HEK293 (cell line): Measurements from ENCODE around the gene NPR2.

Experiments
- CTCF ChIA-PET: fragments of 350-600 bp; formaldehyde crosslinking; extraction: SDS; loops from one replicate; lab custom pipeline; 2021; ENCODE audit warnings: antibody characterized with exemption; lab: Yijun Ruan, JAX
- POLR2A ChIA-PET: fragments of 300-600 bp; formaldehyde crosslinking; extraction: SDS; loops from one replicate; lab custom pipeline; 2020; ENCODE audit warnings: antibody characterized with exemption, inconsistent platforms; lab: Yijun Ruan, JAX
- H3K27ac ChIP-seq: fragments of 200-500 bp; sonication (Bioruptor generic); 2 replicates; pipeline ENCODE4 v1.5.1; 2014; ENCODE audit warnings: low read depth, low read length, control low read depth, inconsistent platforms; ENCODE audit errors: extremely low read depth
- H3K36me3 ChIP-seq, 2 experiments: fragments of 200-500 bp in 1 of 2; sonication (Bioruptor generic) in 1 of 2; 1 replicate in 1 of 2; 2 replicates in 1 of 2; pipeline ENCODE4 v1.5.1; 2014 to 2017; ENCODE audit warnings: inconsistent platforms in 2 of 2, low read length in 2 of 2; ENCODE audit not compliant: control insufficient read depth in 2 of 2, insufficient read depth in 1 of 2
- H3K4me1 ChIP-seq: fragments of 200-500 bp; sonication (Bioruptor generic); 2 replicates; pipeline ENCODE4 v1.5.1; 2014; ENCODE audit warnings: mild to moderate bottlenecking, low read length, inconsistent platforms; ENCODE audit not compliant: control insufficient read depth, insufficient read depth
- H3K4me3 ChIP-seq: 2 replicates; pipeline ENCODE4 v1.5.1; 2011; ENCODE audit warnings: low read depth, mild to moderate bottlenecking, control low read depth, low read length, moderate library complexity
- H3K9me3 ChIP-seq: fragments of 200-500 bp; sonication (Bioruptor generic); 2 replicates; pipeline ENCODE4 v1.5.1; 2014; ENCODE audit warnings: low read depth, low read length, inconsistent platforms; ENCODE audit not compliant: control insufficient read depth, insufficient read depth
- KLF7 ChIP-seq: fragments of 450-650 bp; formaldehyde crosslinking; IDR thresholded peaks from 2 replicates; pipeline ENCODE4 v1.5.1; 2016; ENCODE audit warnings: missing biosample characterization, missing genetic modification characterization, borderline replicate concordance
- MZF1 ChIP-seq: fragments of 450-650 bp; formaldehyde crosslinking; IDR thresholded peaks from 2 replicates; pipeline ENCODE4 v1.5.1; 2017; ENCODE audit warnings: missing biosample characterization, missing genetic modification characterization, borderline replicate concordance
- ZBTB11 ChIP-seq: fragments of 450-650 bp; formaldehyde crosslinking; conservative IDR thresholded peaks from 2 replicates; pipeline ENCODE4 v1.5.1; 2016; ENCODE audit warnings: low read depth, missing biosample characterization, missing genetic modification characterization
- ZFP37 ChIP-seq: fragments of 450-650 bp; formaldehyde crosslinking; IDR thresholded peaks from 2 replicates; pipeline ENCODE4 v1.5.1; 2016; ENCODE audit warnings: missing biosample characterization, missing genetic modification characterization
- ZNF121 ChIP-seq: fragments of 450-650 bp; formaldehyde crosslinking; IDR thresholded peaks from 2 replicates; pipeline ENCODE4 v1.5.1; 2016; ENCODE audit warnings: missing biosample characterization, missing genetic modification characterization
- ZNF2 ChIP-seq: fragments of 450-650 bp; formaldehyde crosslinking; IDR thresholded peaks from 2 replicates; pipeline ENCODE4 v1.5.1; 2016; ENCODE audit warnings: missing biosample characterization, missing genetic modification characterization
- ZNF239 ChIP-seq: fragments of 450-650 bp; formaldehyde crosslinking; IDR thresholded peaks from 2 replicates; pipeline ENCODE4 v1.5.1; 2016; ENCODE audit warnings: missing biosample characterization, missing genetic modification characterization
- ZNF341 ChIP-seq: fragments of 450-650 bp; formaldehyde crosslinking; IDR thresholded peaks from 2 replicates; pipeline ENCODE4; 2016; ENCODE audit warnings: low read depth, missing biosample characterization, missing genetic modification characterization
- ZNF423 ChIP-seq: fragments of 450-650 bp; formaldehyde crosslinking; IDR thresholded peaks from 2 replicates; pipeline ENCODE4 v1.5.1; 2016; ENCODE audit warnings: missing biosample characterization, missing genetic modification characterization
- ZNF426 ChIP-seq: fragments of 450-650 bp; formaldehyde crosslinking; IDR thresholded peaks from 2 replicates; pipeline ENCODE4 v1.5.1; 2017; ENCODE audit warnings: missing biosample characterization, missing genetic modification characterization, mild to moderate bottlenecking, inconsistent platforms, moderate library complexity
- ZNF561 ChIP-seq: fragments of 450-650 bp; IDR thresholded peaks from 2 replicates; pipeline ENCODE4 v1.5.1; 2018; ENCODE audit warnings: missing biosample characterization, missing genetic modification characterization, borderline replicate concordance
- ZNF658 ChIP-seq: fragments of 450-650 bp; formaldehyde crosslinking; IDR thresholded peaks from 2 replicates; pipeline ENCODE4; 2016; ENCODE audit warnings: missing biosample characterization, missing genetic modification characterization
- ZNF670 ChIP-seq: fragments of 450-650 bp; formaldehyde crosslinking; IDR thresholded peaks from 2 replicates; pipeline ENCODE4 v1.5.1; 2016; ENCODE audit warnings: missing biosample characterization, missing genetic modification characterization, low read depth
- ZSCAN5A ChIP-seq: fragments of 450-650 bp; formaldehyde crosslinking; IDR thresholded peaks from 2 replicates; pipeline ENCODE4 v1.5.1; 2016; ENCODE audit warnings: missing biosample characterization, missing genetic modification characterization

The NPR2 gene

GRCh38 chr9:35757226-35757891 is 34.0 kb upstream of the NPR2 start (continued):
- TF ChIP-seq ZBTB11 (tag by site-specific recombination) (peak; percentile 46; the same call in 1 of the 2 replicates), ZNF561 (tag by site-specific recombination) (no peak), ZNF658 (tag by site-specific recombination) (no peak), ZNF2 (tag by site-specific recombination) (no peak), ZSCAN5A (tag by site-specific recombination) (no peak)

- peak overlapping the region; percentile 94; the same call in 1 of the 2 replicates for H3K27ac ChIP-seq
- H3K36me3 ChIP-seq = peaks cover 0 to 35% of the 10 kb centered on the region in 2 experiments; a peak in 1 of 3 replicates
- POLR2A ChIA-PET = interaction anchor here (2.6 kb wide), 1 partner anchor 26 kb away, joined by 12 read pairs; the partner anchor contains the start of genes CREB3 and TLN1
- H3K4me1 ChIP-seq = peaks cover 13% of the 10 kb centered on the region
- no peaks in the 10 kb centered on the region for H3K9me3 ChIP-seq
- H3K4me3 ChIP-seq = peak overlapping the region; percentile 71
- CTCF ChIA-PET = interaction anchor here (0.7 to 3.9 kb wide), 4 partner anchors 9 to 92 kb away, joined by 4 to 20 read pairs (median 5); partner anchors contain the start of genes CREB3 and TLN1
- no peak for TF ChIP-seq ZNF239 (tag by site-specific recombination)
- TF ChIP-seq ZNF341 (tag by site-specific recombination) = no peak
- no peak for TF ChIP-seq ZSCAN5A (tag by site-specific recombination)
- TF ChIP-seq MZF1 (tag by site-specific recombination) = no peak
- TF ChIP-seq ZNF426 = no peak
- no peak for TF ChIP-seq ZNF670 (tag by site-specific recombination)
- TF ChIP-seq KLF7 (tag by site-specific recombination) = no peak
- TF ChIP-seq ZNF423 (tag by site-specific recombination) = no peak
Observed at GRCh38 chr9:35757892-35758275, 33.5 kb upstream of the NPR2 start.

- CTCF ChIA-PET = interaction anchor here (0.7 to 3.9 kb wide), 6 partner anchors 10 to 714 kb away, joined by 3 to 20 read pairs (median 4); partner anchors contain the start of genes CREB3 and TLN1
- H3K4me1 ChIP-seq = peaks cover 13% of the 10 kb centered on the region
- no peak overlapping the region for H3K4me3 ChIP-seq
- no peaks in the 10 kb centered on the region for H3K9me3 ChIP-seq
- H3K36me3 ChIP-seq = peaks cover 0 to 28% of the 10 kb centered on the region in 2 experiments; a peak in 1 of 3 replicates
- H3K27ac ChIP-seq = no peak overlapping the region
- POLR2A ChIA-PET = no interaction called here
- TF ChIP-seq ZFP37 = no peak
- TF ChIP-seq ZNF121 (tag by site-specific recombination) = no peak
Observed at GRCh38 chr9:35758475-35759050, 32.8 kb upstream of the NPR2 start.
